Fibroblast of lung (primary cell): Measurements from ENCODE around the gene ERI2. TPM values are rescaled to one million over a fixed set of nuclear protein-coding genes. Genes with fewer than 3 reads are reported as not detected.

ENCODE experiments used
- DNase-seq, 2 donors: peaks; one replicate each; pipeline versions ENCODE4 v3.0.0 to v3.0.0-alpha.2; 2010; ENCODE audit warnings: low read depth in 2 of 2
- H2AFZ ChIP-seq: 2 replicates; pipeline ENCODE4 v1.5.1; 2012; ENCODE audit warnings: low read length, control low read depth, inconsistent platforms
- H3K27ac ChIP-seq: 2 replicates; pipeline ENCODE4 v1.5.1; 2011; ENCODE audit warnings: low read length, control low read depth; ENCODE audit not compliant: insufficient read depth
- H3K27me3 ChIP-seq: 2 replicates; pipeline ENCODE4 v1.5.1; 2011; ENCODE audit warnings: mild to moderate bottlenecking, low read length; ENCODE audit not compliant: control insufficient read depth, insufficient read depth
- H3K36me3 ChIP-seq: 2 replicates; pipeline ENCODE4 v1.5.1; 2011; ENCODE audit warnings: low read length; ENCODE audit not compliant: control insufficient read depth, insufficient read depth
- H3K4me1 ChIP-seq: 2 replicates; pipeline ENCODE4 v1.5.1; 2011; ENCODE audit warnings: low read length; ENCODE audit not compliant: control insufficient read depth, insufficient read depth; ENCODE audit errors: extremely low read depth
- H3K4me2 ChIP-seq: 2 replicates; pipeline ENCODE4 v1.5.1; 2011; ENCODE audit warnings: low read length, control low read depth; ENCODE audit not compliant: insufficient read depth; ENCODE audit errors: extremely low read depth
- H3K4me3 ChIP-seq, 4 experiments: fragments of 200-600 bp in 1 of 4; sonication (generic) in 1 of 4; replicated peaks in 1 of 4; 2 replicates each; pipeline ENCODE4 v1.5.1; 2011 to 2016; ENCODE audit warnings: low read length in 4 of 4, low read depth in 3 of 4, mild to moderate bottlenecking in 3 of 4, control low read depth in 2 of 4, inconsistent platforms in 1 of 4, mixed read lengths in 1 of 4; ENCODE audit not compliant: insufficient read depth in 1 of 4; ENCODE audit errors: control extremely low read depth in 1 of 4
- H3K79me2 ChIP-seq: 2 replicates; pipeline ENCODE4 v1.5.1; 2012; ENCODE audit warnings: mild to moderate bottlenecking, low read length, inconsistent platforms; ENCODE audit not compliant: control insufficient read depth, insufficient read depth
- H3K9ac ChIP-seq: 2 replicates; pipeline ENCODE4 v1.5.1; 2011; ENCODE audit warnings: mild to moderate bottlenecking, low read length, control low read depth; ENCODE audit not compliant: insufficient read depth
- H3K9me3 ChIP-seq: 2 replicates; pipeline ENCODE4 v1.5.1; 2012; ENCODE audit warnings: low read depth, low read length; ENCODE audit not compliant: control insufficient read depth, insufficient read depth
- H4K20me1 ChIP-seq: 2 replicates; pipeline ENCODE4 v1.5.1; 2011; ENCODE audit warnings: low read length; ENCODE audit not compliant: control insufficient read depth, insufficient read depth; ENCODE audit errors: extremely low read depth
- EZH2 ChIP-seq: IDR thresholded peaks from 2 replicates; pipeline ENCODE4 v1.5.1; 2012; ENCODE audit warnings: low read length, control low read depth, mild to moderate bottlenecking; ENCODE audit errors: missing control alignments
- polyA plus RNA-seq, 2 donors: library from polyadenylated mRNA; depleted of rRNA in 1 of 2; stranded (reverse) in 1 of 2; unstranded in 1 of 2; fragments of >200 nt; gene quantifications; 2 replicates each; pipeline ENCODE4 v1.2.1, GENCODE V29; 2011 to 2012; ENCODE audit warnings: missing spikeins in 1 of 2
- total RNA-seq: library from RNA; depleted of rRNA; stranded (reverse); fragments of >200 nt; gene quantifications from 2 replicates; pipeline ENCODE4 v1.2.1, GENCODE V29; 2014
- TF ChIP-seq, protein P1 (sequence below), 2 donors: IDR thresholded peaks in 1 of 2; conservative IDR thresholded peaks in 1 of 2; 1 replicate in 1 of 2; 2 replicates in 1 of 2; pipeline ENCODE4 v1.5.1; 2011 to 2012; ENCODE audit warnings: low read length in 2 of 2, control low read depth in 1 of 2, inconsistent platforms in 1 of 2, low read depth in 1 of 2, mild to moderate bottlenecking in 1 of 2

ERI2 gene
- total and polyA plus RNA-seq, 2 donors (not counting 1 experiment from before 2014, with no cell fraction given), result 10.5 to 30.1 TPM

DNA sequence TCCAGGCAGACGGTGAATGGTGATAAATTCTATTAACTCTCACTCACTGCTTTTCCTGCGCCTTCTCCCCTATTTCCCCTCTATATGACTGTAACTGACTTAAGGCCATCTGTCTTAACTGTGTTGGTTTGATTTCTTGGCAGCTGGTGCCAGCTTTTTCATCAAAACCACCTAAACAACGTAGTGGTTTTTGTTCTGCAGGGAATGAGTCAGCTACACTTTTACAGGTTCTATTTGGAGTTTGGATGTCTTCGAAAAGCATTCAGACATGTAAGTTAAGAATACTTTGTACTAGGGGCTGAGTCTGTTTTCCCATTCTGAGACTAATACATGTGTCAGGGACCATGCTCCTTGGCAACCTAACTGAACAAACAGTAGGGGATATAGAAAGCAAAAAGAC is 8.5 kb upstream of the ERI2 start:
- H3K27ac ChIP-seq, result no peak overlapping the region
- no peaks in the 10 kb centered on the region for H3K27me3 ChIP-seq
- H3K9me3 ChIP-seq, result no peaks in the 10 kb centered on the region
- H3K4me2 ChIP-seq, result no peak overlapping the region
- peaks cover 1% of the 10 kb centered on the region for H3K36me3 ChIP-seq
- H3K79me2 ChIP-seq, result no peaks in the 10 kb centered on the region
- no peak overlapping the region for H3K4me3 ChIP-seq
- H3K4me1 ChIP-seq, result no peaks in the 10 kb centered on the region
- no peak for TF ChIP-seq EZH2
- TF ChIP-seq, protein P1, sequence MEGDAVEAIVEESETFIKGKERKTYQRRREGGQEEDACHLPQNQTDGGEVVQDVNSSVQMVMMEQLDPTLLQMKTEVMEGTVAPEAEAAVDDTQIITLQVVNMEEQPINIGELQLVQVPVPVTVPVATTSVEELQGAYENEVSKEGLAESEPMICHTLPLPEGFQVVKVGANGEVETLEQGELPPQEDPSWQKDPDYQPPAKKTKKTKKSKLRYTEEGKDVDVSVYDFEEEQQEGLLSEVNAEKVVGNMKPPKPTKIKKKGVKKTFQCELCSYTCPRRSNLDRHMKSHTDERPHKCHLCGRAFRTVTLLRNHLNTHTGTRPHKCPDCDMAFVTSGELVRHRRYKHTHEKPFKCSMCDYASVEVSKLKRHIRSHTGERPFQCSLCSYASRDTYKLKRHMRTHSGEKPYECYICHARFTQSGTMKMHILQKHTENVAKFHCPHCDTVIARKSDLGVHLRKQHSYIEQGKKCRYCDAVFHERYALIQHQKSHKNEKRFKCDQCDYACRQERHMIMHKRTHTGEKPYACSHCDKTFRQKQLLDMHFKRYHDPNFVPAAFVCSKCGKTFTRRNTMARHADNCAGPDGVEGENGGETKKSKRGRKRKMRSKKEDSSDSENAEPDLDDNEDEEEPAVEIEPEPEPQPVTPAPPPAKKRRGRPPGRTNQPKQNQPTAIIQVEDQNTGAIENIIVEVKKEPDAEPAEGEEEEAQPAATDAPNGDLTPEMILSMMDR (conservative IDR thresholded peaks at IDR 0.05 in 1 of 2, IDR thresholded peaks at IDR 0.05 in 1 of 2; ENCODE audit: low read depth in 1 of 2, low read length in 2 of 2), result no peak
- H3K9ac ChIP-seq, result no peak overlapping the region
- peak in 1 of 2 donors; percentile 66 for DNase-seq
- no peaks in the 10 kb centered on the region for H4K20me1 ChIP-seq
- H2AFZ ChIP-seq, result no peak overlapping the region

DNA sequence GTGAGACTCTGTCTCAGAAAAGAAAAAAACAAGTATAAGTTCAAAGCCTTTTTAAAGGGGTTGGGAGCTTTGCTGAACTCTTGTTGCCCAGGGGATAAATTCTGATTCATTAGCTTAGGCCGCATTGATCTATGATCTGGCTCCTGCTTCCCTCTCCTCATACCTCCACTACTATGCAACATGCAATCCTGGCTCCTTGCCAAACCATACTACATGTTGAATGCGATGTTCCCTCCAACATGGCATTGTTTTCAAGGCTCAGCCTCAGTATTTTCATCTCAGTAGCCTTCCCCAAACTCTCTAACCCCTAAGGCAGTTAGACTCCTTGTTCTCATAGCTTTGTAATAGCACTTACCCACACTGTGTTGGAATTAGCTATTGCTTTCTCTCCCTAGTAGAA is 6.2 kb upstream of the ERI2 start:
- H3K27me3 ChIP-seq, result no peaks in the 10 kb centered on the region
- no peaks in the 10 kb centered on the region for H4K20me1 ChIP-seq
- H3K36me3 ChIP-seq, result no peaks in the 10 kb centered on the region
- no peaks in the 10 kb centered on the region for H3K9me3 ChIP-seq
- no peak for DNase-seq
- H2AFZ ChIP-seq, result no peak overlapping the region
- no peak overlapping the region for H3K27ac ChIP-seq
- no peaks in the 10 kb centered on the region for H3K4me1 ChIP-seq
- no peak overlapping the region for H3K4me3 ChIP-seq
- H3K9ac ChIP-seq, result no peak overlapping the region
- no peak overlapping the region for H3K4me2 ChIP-seq
- no peak for TF ChIP-seq EZH2
- TF ChIP-seq, protein P1 (conservative IDR thresholded peaks at IDR 0.05 in 1 of 2, IDR thresholded peaks at IDR 0.05 in 1 of 2; ENCODE audit: low read depth in 1 of 2, low read length in 2 of 2), result no peak
- H3K79me2 ChIP-seq, result peaks cover 2% of the 10 kb centered on the region

DNA sequence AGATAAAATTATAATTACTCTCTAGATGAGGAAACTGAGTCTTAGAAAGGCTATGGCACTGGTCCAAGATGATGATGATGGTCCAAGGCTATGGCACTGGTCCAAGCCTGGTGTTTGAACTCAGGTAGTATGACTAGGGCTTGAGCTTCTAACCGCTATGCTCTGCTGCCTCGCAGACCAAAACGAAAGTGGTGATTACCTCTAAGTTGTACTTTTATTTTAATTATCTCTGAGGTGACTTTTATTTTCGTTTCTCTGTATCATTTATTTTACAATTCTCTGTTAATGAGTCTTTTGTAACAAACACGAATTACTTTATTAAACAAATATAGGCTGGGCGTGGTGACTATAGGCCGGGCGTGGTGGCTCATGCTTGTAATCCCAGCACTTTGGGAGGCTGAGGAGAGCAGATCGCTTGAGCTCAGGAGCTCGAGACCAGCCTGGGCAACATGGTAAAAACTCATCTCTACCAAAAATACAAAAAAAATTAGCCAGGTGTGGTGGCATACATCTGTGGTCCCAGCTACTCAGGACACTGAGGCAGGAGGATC is 5.7 kb upstream of the ERI2 start:
- Histone ChIP-seq H3K4me3 (no peak overlapping the region), H2AFZ (no peak overlapping the region), H3K9me3 (no peaks in the 10 kb centered on the region), H3K27ac (no peak overlapping the region), H4K20me1 (no peaks in the 10 kb centered on the region), H3K9ac (no peak overlapping the region), H3K79me2 (peaks cover 2% of the 10 kb centered on the region), H3K27me3 (no peaks in the 10 kb centered on the region), H3K4me1 (no peaks in the 10 kb centered on the region), H3K36me3 (no peaks in the 10 kb centered on the region), H3K4me2 (no peak overlapping the region)
- DNase-seq, result no peak
- no peak for TF ChIP-seq EZH2
- TF ChIP-seq, protein P1 (conservative IDR thresholded peaks at IDR 0.05 in 1 of 2, IDR thresholded peaks at IDR 0.05 in 1 of 2; ENCODE audit: low read depth in 1 of 2, low read length in 2 of 2), result no peak
